NCI-H2196 (cell line): ENCODE results near the gene MYCN.

Source experiments
- DNase-seq: peaks from one replicate; lab custom pipeline; 2025; ENCODE audit not compliant: unreplicated experiment; lab: John Stamatoyannopoulos, UW

The MYCN gene

GRCh38 chr2:15992457-15993231 lies 52.3 kb downstream of the MYCN start:
- no peak for DNase-seq

GRCh38 chr2:15993232-15993610 lies 52.9 kb downstream of the MYCN start:
- DNase-seq: no peak

- no peak for DNase-seq
These were observed 53.3 kb downstream of the MYCN start for GRCh38 chr2:15993666-15994065.

DNA sequence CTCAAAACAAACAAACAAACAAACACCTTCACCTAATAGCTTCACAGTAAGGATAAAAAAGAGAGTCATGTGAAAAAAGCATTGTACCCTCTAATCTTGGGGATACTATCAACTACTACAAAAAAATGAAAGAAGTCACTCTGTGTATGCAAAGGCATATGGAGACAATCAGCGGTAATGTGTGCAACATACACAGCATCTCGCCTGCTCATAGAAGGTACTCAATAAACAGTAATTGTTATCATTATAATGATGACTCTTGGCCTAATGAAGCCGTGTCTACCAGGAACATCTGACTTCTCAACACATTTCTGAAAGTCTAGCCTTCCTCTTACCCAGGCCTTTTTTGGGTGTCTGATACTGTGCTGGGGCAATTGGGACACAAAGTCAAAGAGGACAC lies 55.3 kb downstream of the MYCN start:
- no peak for DNase-seq
